ENCODE measurements around the gene SPG21.

The SPG21 gene

DNA sequence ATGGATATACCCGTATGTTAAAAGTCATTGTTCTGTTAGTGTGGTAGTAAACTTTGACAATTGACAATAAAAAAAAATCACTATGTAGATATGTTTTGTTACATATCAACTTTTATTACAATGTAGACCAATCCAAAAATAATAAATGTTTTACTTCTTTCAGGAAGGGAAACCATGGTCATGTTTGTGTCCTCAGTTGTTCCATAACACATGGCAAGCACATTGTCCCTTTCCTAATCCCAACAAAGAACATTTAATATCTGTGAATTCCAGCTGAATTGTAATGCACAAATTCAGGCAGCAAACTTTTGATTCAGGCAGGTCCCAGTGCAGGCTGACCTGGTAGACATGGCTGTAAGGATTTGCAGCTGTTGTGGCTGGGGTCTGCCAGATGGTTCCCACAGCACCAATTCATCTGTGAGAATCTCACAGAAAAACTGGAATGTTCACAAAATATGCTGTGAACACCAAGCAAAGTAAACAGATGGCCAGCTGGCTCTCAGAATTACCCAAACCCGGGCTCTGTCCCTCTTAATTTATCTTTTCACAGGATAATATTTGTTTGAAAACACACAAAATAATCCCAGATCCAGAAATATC, 1.9 kb upstream of the SPG21 start:
- no peak for DNase-seq (ENCODE audit: low read depth)

DNA sequence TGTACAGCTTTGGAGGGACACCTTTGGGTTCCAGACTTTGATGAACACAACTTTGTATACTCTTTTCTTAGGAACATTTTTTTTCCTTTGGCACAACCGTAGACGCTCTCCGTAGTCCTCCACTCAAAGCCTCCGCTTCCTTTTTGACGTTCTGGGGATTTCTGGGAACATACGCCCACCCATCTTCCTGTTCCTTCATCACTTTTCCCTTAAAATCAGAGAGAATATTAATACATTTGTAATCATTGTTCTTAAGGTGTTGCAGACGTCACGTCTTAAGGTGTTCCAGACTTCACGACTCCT, 405 bp upstream of the SPG21 start:
- DNase-seq (ENCODE audit: low read depth) = no peak

DNA sequence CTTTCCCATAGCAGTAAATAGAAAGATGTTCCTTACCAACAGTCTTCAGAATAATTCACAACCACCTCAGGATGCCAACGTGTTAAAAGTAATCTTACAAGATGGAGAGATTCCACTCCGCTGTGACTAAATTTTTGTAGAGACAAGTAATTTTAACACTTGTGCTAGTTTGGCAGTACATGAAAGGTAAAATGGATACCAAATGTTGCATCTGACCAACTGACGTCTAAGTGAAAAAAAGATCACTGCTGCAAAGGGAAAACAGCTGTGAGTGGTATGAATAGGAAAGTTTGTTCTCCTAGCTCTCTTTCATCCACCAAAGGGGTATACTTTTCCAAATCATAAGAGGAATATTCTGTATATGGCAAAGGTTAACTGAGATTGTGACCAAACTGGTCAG, 2.6 kb downstream of the SPG21 start:
- DNase-seq (ENCODE audit: low read depth) = no peak

DNA sequence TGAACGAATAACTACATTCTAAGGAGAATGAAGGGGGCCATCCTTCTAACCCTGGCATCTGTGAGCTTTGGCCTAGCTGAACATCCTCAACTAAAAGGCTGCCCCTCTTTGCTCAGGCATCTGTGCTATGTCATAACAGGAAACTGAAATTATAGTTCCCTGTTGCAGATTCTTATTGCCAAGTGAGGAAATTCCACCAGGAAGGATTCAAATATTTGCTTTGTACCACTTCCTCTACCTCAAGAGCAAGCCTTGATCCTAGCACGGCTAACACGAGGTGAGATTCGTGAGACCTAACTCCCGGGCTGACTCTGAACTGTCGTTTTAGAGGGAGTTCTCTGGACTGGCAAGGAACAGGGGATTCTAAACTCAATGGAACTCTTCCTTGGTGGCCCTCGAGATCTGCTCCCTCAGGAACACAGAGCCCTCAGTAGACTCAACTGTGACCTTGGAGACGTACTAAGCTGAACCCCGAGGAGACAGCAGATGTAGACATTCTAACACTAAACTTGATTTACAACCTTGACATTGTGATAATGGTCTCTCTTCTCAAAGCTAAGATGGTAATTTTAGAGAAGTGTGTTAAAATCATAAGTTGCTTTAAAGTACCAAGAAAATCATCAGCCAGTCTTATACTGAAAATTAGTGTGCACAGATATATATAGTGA, 4.2 kb downstream of the SPG21 start:
- DNase-seq (ENCODE audit: low read depth) = peak; percentile 57

DNA sequence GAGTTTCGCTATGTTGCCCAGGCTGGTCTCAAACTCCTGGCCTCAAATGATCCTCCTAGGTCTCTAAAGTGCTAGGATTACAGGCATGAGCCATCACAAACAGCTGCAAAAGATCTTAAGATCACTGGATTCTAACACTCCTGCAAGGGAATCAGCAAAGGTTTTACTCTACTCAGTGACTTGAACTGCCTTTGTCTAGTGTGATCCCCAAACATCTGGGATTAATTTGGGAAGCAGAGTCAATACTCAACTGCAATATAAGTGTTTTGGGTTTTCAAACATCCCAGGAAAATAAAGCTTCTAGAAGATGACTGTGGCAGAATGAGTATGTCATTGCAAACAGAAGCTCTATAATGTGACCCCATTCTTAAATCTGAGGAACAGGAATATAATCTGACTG, 7.2 kb downstream of the SPG21 start:
- no peak for DNase-seq (ENCODE audit: low read depth)

DNA sequence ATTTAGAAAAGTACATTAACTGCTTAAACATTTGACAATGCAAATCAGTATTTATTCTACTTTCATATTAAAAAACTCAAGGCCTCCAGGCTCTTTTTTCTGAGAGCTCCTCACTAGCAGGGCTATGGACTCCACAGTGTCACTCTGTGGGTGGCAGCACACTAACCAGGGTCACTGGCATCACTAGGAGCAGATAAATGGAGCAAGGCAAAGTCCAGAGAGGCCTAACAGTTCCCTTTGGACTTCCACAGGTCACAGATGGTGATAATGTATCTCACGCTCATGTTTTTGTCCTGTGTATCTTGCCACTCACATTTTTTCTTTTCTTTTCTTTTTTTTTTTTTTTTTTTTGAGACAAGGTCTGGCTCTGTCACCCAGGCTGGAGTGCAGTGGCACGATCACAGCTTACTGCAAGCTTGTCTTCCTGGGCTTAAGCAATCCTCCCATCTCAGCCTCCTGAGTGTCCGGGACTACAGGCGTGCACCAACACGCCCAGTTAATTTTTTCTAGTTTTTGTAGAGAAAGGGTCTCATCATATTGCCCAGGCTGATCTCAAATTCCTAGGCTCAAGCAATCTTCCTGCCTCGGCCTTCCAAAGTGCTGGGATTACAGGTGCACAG, 7.8 kb downstream of the SPG21 start:
- DNase-seq (ENCODE audit: low read depth) = no peak

DNA sequence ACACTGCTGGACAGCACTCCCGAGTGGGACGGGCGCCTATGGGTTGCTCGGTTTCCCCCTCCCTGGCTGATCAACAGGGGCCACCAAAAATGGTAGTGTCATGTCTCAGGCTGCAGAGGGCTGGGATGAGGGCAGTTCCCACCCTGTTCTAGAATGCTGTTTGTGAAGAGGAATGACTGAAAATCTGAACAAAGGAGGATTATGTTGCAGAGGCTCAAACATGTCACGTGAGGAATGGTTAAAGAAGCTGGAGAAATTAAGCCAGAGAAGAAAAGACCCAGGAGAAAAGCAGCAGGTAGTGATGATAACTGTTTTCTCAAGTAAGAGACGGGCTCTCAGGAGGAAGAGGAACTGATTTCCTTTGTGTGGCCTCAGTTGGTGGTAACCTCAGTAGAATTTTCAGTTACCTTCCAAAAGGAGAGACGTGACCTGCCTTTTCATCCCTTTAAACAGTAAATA, 10.4 kb downstream of the SPG21 start:
- DNase-seq (ENCODE audit: low read depth) = no peak

DNA sequence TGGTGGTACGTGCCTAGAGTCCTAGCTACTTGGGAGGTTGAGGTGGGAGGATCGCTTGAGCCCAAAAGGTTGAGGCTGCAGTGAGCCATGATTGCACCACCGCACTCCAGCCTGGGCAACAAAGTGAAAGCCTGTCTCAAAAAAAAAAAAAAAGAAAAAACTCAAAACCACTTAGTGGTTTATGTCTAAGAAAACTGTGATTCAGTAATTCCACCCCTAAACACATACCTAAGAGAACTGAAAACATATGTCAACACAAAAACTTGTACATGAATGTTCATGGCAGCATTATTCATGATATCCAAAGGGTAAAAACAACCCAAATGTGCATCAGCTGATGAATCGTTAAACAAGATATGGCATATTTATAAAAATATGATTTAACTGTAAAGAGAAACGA, 14.3 kb downstream of the SPG21 start:
- DNase-seq (ENCODE audit: low read depth) = peak; percentile 65

DNA sequence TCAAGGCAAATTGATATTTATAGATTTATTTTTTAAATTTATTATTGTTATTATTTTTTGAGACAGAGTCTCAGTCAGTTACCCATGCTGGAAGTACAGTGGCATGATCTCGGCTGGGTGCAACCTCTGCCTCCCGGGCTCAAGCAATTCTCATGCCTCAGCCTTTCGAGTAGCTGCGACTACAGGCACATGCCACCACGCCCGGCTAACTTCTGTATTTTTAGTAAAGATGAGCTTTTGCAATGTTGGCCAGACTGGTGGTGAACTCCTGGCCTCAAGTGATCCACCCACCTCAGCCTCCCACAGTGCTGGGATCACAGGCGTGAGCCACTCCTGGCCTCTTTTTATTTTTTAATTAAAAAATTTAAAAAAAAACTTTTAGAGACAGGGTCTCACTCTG, 19.0 kb downstream of the SPG21 start:
- no peak for DNase-seq (ENCODE audit: low read depth)

DNA sequence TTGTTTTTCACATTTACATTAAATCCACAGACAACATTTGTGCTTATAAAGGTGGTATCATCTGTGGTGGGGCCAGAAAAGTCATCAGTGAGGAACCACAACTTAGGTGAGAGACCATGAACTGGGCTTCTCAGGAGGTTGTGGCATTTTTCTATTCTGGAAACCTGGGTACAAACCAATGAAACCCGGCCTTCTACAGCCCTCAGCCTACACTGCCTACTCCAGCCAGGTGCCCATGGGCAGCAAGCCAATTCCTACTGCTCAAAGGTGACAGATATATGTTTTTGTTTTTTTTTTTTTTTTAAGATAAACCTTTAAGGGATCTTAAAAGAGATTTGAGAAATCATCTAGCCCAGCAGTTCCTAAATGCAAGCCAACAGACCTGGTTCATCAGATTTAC, 20.3 kb downstream of the SPG21 start:
- no peak for DNase-seq (ENCODE audit: low read depth)

DNA sequence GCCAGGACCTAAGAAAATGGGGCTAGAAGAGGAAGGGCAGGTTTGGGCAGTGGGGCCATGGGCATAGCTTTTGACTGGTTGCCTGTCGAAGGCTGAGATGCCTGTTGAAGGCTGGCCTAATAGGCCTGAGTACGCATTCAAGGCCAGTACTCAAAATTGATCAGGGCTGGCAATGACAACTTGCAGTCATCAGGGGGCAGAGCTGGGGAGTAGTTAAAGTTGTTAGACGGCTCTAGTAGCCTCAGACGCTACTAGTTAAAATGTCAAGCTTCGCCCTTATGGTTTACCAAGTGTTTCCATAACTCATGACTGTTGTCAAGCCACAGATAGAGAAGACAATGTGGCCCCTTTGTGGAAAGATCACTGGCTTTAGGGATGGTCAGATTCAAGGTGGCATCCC, 28.7 kb downstream of the SPG21 start:
- no peak for DNase-seq (ENCODE audit: low read depth)

DNA sequence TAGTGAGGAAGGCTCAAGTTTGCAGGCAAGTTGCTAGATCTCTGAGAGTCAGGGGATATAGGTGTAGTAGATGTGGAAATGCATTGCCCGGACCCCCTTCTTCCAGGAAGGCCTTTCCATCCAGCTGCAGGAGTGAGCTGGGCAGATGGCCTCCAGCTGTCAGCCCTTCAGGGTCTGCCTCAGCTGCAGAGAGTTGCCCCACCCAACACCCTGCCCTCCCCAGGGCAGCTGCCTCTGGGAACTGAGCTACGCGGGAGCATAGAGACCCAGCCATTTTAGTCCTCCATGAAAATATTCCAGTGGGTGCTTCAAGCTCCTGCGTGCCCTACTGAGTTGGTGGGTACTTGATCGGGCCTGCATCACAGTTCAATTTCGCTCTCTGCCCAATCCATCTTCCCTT, 29.6 kb downstream of the SPG21 start:
- DNase-seq (ENCODE audit: low read depth) = no peak

DNA sequence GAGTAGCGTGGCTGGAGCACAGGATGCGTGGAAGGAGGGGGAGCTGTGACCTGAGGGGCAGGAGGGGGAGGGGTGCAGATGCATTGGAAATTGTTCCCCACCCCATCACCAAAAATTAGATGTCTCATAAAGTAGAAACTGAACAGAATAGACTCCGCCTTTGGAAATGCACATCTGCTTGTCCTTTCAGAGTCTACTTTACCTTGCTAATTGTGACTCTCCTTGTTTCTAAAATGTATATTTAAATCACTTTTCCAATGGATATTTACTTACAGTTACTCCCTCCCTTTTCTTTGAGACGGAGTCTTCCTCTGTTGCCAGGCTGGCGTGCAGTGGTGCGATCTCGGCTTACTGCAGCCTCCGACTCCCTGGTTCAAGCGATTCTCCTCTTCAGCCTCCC, 30.6 kb downstream of the SPG21 start:
- DNase-seq (ENCODE audit: low read depth) = no peak

DNA sequence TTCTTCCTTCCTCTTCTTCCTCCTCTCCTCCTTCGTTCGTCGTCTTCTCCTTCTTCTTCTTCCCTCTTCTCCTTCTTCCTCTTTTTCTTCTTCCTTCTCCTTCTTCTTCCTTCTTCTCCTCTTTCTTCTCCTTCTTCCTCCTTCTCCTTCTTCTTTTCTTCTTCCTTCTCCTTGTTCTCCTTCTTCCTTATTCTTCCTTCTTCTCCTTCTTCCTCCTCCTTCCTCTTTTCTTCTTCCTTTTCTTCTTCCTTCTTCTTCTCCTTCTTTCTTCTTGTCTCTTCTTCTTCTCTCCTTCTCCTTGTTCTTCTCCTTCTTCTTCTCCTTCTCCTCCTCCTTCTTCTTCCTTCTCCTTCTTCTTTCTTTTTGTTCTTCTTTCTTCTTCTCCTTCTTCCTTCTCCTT, 35.3 kb downstream of the SPG21 start:
- no peak for DNase-seq (ENCODE audit: low read depth)

DNA sequence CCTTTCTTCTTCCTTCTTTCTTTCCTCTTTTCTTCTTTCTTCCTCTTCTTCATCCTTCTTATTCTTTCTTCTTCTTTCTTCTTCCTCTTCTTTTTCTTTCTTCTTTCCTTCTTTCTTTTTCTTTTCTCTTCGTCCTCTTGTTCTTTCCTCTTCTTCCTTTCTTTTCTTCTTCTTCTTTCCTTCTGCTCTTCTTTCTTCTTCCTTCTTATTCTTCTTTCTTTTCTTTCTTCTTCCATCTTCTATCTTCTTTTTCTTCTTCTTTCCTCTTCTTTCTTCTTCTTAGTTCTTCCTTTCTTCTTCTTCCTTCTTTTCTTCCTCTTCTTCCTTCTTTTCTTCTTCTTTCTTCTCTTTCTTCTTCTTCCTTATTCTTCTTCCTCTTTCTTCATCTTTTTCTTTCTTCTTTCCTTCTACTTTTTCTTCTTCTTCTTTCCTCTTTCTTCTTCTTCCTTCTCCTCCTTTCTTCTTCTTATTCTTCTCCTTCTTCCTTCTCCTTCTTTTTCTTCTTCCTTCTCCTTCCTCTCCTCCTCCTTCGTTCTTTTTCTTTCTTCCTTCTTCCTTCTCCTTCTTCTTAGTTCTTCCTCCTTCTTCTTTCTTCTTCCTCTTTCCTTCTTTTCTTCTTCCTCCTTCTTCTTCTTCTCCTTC, 37.8 kb downstream of the SPG21 start:
- no peak for DNase-seq (ENCODE audit: low read depth)

DNA sequence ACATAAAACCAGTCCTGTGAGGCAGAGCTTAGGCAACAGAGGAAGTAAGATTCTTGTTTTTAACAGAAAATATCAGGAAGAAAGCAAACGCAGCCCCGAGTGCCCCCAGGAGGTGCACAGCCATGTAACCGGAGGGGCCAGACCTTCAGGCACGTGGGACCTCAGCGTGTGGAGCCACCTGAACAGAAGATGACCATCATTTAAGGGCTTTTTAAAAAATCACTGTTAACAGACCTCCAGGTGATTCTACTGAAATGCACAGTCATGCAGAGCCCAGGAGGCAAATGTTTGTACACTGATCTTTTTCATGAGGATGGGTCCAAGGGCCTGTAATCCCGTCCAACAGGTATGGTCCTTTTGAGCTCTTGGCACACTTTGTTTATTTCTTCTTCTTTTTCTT, 38.8 kb downstream of the SPG21 start:
- no peak for DNase-seq (ENCODE audit: low read depth)

DNA sequence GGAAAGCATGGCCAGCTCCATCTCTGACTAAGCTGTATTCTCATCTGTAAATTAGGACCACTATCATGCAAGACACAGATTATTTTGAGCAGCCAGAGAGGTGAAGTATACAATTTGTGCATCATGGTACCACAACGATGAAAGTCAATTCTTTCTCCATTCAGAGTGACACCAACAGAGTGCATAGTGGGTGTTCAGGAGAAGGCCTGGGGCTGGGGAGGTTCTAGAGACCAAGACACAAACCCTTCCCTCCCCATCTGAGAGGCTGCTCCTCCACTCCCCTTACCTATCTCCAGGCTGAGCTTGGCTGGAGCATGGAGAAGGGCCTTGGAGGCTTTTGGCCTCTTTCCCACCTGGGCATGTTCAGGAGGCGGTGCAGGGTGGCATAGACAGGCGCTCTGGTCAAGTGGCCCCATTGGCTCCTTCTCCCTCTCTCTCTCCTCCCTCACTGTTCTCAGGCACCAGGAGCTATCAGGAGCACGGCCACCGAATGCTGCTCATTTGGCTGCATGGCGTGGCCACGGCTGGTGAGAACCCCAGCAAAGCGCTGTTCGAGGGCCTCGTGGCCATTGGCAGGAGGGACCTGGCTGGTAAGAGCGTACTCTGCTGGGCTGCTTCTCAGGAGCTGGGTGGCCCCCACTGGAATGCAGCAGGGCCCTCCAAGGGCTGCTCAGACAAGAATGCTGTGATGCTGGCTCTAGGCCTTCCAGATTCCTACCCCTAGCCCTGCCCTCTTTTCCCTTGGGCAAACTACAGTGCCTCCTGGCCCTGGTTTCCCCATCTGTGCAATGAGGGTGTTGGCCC, 40.1 kb downstream of the SPG21 start:
- DNase-seq (ENCODE audit: low read depth) = no peak

DNA sequence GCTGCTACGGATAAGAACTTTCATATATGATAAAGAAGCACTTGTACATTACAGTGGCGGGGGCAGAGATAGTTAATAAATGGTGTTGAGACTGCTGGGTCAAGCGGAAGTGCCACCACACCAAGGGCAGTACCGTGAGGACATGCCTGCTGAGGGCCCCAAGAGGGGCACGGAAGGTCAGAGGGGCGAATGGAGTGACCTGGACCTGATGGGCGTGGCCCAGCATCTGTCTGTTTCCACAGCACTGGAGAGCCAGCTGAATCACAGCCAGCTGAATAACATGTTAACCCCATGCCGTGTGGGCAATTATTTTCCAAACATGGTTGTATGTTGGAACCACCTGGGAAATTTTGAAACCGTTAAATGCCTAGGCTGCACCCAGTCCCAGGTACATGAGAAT, 40.8 kb downstream of the SPG21 start:
- DNase-seq (ENCODE audit: low read depth) = no peak

DNA sequence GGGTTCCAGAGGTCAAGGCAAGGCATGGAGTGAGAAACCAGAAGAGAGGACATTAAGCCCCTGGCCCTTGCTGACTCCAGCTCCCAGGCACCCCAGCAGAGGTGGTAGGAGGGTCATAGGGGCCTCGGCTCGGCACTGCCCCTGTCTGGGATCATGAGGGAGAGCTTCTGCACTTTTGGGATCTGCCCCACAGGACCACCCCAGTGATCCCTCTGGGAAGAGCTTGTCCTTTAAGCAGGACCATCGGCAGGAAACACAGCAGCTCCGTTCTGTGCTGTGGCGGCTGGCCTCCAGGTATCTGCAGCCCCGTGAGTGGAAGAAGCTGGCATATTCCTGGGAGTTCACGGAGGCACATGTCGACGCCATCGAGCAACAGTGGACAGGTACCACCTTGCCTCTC, 42.5 kb downstream of the SPG21 start:
- no peak for DNase-seq (ENCODE audit: low read depth)

DNA sequence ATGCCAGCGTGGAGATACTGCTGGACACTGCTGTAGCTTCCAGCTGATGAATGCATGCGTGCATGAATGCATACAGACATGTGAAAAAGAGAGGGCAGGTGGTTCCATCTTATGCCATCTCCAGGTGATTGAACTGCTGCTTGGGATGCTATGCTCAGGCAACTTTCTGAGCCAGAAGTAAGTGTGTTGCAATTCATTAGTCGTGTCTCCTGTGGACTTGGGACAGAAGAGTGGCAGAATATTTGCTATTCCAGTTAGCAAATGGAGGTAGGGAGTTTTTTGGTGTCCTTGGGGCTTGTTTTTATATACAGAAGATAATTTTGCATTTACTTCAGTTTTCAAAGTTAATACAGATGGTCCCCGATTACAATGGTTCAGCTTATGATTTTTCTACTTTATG, 44.8 kb downstream of the SPG21 start:
- no peak for DNase-seq (ENCODE audit: low read depth)

DNA sequence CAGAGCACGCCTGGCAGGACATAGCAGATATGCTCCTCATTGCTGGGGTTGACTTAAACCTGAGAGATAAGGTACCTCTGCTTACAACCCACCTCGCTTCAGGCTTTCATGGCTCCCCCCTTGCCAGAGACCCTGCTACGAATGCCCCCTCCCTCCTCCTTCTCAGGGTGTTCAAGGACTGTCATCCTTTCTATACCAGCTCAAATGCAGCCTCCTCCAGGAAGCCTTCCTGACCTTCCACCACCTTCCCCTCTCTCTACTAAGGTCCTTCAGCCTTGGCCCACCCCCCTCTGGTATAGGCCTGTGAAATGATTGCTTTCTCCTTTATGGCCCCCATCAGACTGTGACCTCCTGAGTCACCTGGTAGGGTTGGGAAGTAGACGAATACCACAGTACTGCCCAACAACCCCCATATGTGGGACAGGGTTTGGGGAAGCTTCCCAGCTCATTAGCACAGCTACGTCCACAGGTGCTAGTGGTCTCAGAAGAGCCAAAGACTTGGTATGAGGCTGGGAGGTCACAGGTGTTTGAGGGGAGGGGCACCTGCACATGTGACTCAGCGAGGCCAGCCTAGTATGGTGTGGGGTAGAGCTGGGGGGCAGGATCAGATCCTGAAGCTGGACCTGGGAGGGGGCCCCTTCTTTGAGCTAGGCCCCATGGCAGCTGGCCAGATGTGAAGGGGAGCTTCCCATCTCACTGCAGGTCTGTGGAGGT, 46.0 kb downstream of the SPG21 start:
- no peak for DNase-seq (ENCODE audit: low read depth)

DNA sequence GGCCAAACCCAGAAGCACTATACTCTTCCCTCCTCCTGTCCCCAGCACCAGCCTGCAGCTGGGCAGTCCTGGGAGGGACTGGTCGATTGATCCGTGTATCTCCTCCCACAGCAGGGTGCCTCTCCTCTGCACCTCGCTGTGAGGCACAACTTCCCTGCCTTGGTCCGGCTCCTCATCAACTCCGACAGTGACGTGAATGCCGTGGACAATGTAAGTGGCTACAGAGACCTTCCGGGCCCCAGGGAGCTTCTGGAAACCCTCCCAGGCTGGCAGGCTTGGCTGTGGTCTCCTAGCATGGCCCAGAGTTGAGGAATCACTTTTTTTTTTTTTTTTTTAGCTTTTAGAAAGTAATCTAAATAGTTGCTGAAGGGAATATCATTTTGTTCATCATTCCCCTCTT, 47.4 kb downstream of the SPG21 start:
- no peak for DNase-seq (ENCODE audit: low read depth)

Data from amniotic epithelial cell (primary cell).